Glomerular visceral epithelial cell (primary cell): ENCODE results near the gene CHRM1.
"Not testable (repeated sequence)": the region's sequence is repeated elsewhere in the genome, so short reads cannot be mapped to it uniquely, and the experiment has no call there.

Experiments used
- DNase-seq: peaks from one replicate; pipeline ENCODE4 v3.0.0-alpha.2; 2016; ENCODE audit errors: extremely low spot score

The CHRM1 gene

GRCh38 chr11:62921201-62921572 is at the start of gene CHRM1:
Gene CHRM1 (minus strand): TSS chr11:62921363. CDS start chr11:62911100, 10,263 bp downstream.
- no peak for DNase-seq

DNA sequence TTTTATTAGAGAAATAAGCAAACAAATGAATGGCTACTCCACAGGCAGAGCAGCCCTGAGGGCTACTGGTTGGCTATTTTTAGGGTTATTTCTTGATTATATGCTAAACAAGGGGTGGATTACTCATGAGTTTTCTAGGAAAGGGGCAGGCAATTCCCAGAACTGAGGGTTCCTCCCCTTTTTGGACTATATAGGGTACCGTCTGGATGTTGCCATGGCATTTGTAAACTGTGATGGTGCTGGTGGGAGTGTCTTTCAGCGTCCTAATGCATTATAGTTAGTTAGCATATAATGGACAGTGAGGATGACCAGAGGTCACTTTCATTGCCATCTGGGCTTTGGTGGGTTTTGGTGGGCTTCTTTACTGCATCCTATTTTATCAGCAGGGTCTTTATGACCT is 44.4 kb upstream of the CHRM1 start:
- no peak for DNase-seq

GRCh38 chr11:62962391-62962790 is 41.2 kb upstream of the CHRM1 start:
- DNase-seq, result no peak

- DNase-seq, result no peak
Observed at GRCh38 chr11:62961017-62961570, 39.9 kb upstream of the CHRM1 start.

DNA sequence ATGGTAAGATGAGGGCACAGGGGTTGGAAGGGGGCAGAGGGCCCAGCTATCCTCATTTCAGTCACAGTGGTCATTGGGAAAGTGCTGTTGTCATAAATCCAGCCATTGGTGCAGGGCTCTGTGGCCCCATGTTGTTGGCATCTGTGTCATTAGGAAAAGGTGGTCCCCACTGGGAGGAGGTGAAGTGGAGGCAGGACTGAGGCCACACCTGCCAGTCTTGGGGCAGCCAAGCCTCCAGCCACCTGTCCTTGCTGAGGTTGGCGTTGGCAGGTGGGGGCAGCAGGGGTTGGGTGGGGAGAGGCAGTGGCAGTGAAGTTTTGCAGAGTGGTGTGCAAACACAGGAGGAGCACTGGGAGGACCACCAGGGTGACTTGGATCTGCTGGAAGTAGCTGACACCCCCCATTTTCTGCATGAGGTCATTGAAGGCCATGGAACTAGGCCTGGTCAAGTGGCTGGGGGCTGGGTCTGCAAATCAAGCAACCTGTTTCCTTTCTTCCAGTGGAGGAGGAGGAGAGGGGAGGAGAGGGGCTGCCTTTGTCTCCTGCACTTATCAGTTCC is 38.3 kb upstream of the CHRM1 start:
- DNase-seq, result no peak

DNA sequence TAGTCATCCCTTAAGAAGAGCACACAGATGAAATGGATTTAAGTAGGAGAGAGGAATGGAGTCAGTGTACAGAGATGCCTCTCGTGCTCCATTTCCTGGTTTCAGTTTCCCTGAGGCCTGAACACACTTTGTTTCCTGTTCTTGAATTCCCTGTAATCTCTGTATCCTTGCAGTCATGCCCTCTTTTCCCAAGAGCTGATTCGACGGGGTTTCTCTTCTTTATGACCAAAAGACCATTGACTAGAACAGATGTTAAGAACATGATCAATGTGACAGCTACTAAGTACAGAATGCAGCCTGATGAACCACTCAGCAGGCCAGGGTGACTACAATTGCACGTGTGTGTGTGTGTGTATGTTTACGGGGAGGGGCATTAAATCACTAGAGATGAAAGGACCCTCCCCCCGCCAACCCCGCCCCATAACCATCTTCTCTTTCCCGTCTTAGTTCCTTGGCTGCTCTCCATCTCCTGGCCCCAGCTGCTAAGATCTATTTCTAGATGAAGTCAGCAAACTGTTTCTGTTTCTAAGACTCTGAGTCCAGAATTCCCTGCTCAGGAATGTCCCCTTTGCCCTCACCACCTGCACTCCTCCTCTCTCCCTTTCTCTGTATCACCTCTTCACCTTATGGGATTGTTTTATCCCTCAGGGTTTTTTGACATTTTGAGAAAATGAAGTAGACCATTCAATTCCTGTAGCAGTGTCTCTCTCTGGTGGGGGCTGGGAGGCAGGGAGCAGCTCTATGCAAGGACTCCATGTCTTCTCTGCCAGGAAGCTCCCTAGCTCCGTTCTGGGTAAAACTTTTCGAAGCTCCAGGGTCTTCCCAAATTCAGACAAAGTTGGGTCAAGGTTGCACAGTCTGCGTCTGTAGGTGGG is 37.6 kb upstream of the CHRM1 start:
- no peak for DNase-seq

DNA sequence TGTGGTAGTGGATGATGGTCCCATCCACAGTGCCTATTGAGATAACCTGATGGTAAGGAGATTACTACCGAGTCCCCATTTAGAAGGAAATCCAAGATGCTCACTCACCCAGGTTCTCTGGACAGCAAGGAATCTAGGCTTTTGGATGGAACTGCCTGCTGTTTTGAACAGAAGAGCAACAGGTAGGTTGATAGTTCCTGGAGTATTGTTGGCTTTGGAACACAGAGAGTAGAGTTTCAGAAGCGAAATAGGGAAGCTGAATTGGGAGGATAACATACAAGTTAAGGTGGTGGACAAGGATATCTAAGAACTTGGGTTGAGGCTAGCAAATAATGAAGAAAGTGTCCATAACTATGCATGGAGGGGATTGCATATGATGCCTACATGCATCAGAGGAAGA is 36.0 kb upstream of the CHRM1 start:
- DNase-seq, result no peak

GRCh38 chr11:62954478-62954877 is 33.3 kb upstream of the CHRM1 start:
- DNase-seq, result no peak

GRCh38 chr11:62953811-62954210 is 32.6 kb upstream of the CHRM1 start:
- no peak for DNase-seq

- DNase-seq, result no peak
Observed at GRCh38 chr11:62948765-62949320, 27.7 kb upstream of the CHRM1 start.

DNA sequence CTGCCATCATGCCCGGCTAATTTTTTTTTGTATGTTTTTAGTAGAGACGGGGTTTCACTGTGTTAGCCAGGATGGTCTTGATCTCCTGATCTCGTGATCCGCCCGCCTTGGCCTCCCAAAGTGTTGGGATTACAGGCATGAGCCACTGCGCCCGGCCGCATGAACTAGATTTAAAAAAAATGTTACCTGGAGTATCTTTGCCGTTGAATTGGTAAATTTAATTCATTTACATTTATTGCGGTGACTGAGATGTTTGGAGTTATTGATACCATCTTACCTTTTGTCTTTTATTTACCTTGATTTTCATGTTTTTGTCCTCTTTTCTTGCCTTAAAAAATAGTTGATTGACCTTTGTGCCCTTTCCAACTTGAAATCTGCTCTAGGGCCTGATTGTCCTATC is 24.4 kb upstream of the CHRM1 start:
- DNase-seq, result not testable (repeated sequence)

- DNase-seq, result not testable (repeated sequence)
Observed at GRCh38 chr11:62937528-62937927, 16.4 kb upstream of the CHRM1 start.

DNA sequence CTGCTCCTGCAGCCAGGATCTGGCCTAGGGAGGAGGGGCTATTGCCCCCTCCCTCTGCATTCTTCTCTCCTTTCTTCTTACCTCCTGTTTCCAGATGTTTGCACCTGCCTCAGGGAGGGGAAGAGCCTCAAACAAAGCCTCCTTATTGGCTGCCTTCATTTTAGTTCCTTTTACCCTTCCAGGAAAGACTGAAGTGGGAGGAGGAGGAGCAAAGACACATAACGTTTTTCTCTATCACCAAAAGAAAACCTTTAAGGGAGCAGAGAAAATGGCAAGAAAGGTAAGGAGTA is 13.3 kb upstream of the CHRM1 start:
- no peak for DNase-seq

DNA sequence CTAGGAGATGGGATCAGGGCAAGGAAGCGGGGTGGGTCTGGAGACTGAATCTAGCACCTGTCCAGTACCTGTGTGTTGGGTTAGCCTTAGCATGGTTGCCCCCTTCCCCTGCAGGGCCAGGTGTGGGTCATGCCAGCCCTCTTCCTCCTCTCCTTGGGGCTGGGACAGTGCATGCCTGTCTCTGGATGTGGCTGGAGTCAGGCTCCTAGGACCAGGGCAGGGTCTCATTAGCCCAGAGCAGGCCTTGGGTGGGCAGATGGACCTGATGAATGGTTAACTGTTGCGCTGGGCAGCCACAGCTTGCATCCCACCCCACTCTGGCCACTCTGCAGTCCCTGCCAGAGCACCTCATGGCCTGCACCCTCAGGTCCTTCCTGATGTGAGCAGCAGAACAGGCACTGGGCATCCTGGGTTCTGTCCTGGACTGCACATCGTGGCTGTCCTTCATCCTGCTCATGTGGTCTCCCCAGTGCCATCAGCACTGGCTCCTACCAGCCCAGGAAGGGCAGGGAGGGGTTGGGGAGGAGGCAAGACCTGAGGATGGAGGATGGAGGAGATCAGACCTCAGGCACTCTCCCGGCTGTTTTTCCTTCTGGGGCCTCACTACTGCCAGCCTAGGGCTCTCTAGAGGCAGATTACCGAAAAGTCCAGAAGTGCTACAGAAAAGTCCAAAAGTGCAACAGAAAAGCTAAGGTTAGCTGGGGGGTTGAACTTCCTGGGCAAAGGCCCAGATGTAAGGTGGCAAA is 12.8 kb upstream of the CHRM1 start:
- DNase-seq, result no peak

GRCh38 chr11:62933285-62933684 is 12.1 kb upstream of the CHRM1 start:
- no peak for DNase-seq

DNA sequence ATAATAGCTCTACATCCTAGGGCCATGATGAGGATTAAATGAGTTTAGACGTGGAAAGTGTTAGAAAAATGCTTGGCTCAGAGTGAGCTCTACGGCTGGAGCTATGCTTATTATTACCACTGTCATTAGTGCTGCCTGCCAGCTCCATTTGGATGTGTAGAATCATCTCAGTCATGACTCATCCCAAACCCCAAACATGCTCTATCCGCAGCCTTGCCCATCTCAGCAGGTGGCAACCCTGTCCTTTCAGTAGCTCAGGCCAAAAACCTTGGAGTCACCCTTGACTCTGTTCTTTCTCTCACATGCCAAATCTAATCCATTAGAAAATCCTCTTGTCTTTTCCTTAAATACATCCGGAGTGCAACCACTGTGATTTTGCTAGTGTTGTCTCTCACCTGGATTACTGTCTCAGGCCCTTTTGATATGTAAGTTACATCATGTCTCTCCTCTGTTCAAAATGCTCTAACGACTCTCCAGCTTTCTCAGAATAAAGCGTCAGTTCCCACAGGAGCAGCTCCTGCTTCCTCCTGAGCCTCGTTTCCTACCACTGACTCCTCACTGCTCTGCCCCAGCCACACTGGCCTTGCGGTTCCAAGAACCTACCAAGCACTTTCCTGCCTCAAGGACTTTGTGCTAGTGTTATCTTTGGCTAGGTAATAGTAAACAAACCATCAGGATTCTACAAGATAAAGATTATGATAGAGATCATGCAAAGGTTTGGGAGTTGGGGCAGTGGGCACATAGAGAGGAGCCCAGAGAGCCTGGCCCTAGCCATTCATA is 10.5 kb upstream of the CHRM1 start:
- no peak for DNase-seq

- DNase-seq, result no peak
Observed at GRCh38 chr11:62930666-62931065, 9.5 kb upstream of the CHRM1 start.

DNA sequence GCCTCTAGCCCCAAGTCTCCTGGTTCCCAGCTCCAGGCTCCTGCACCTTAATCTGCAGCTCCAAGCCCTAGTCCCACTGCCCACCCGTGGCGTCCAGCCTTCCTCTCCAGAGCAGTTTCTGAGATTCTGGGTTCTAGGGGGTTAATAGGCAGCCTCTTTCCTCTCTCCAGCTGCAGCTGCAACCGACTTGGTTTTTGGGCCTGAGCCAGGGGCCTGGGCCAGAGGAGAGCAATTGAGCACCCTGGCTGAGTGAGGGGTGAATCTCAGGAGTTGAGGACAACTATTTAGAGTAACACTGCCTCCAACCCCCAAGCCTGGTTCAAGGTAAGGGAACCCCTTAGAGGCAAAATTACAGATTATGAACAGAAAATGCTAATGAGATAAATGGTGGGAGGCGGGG is 9.0 kb upstream of the CHRM1 start:
- no peak for DNase-seq

- DNase-seq, result no peak
Observed at GRCh38 chr11:62928011-62928410, 6.8 kb upstream of the CHRM1 start.

GRCh38 chr11:62926680-62927455 is 5.7 kb upstream of the CHRM1 start:
- no peak for DNase-seq
